ENCODE results near the gene SRRM3. TPM values are rescaled to one million over a fixed set of nuclear protein-coding genes. Genes with fewer than 3 reads are reported as not detected.
A peak's percentile ranks its signal among the peaks of the same experiment; 100 is the strongest.

Gene SRRM3
- polyA plus RNA-seq, 1 of the 3 experiments (the other 2 are of a cell fraction) = 2.7 TPM

- Histone ChIP-seq H3K9me2 (no peaks in the 10 kb centered on the region), H3K9ac (no peak overlapping the region), H3K27ac (ENCODE audit: low read depth in 2 of 2, low read length in 1 of 2) (no peak overlapping the region), H2AFZ (ENCODE audit: low read depth) (no peak overlapping the region), H3K9me3 (no peaks in the 10 kb centered on the region), H3K79me2 (ENCODE audit: insufficient read depth) (no peaks in the 10 kb centered on the region), H3F3A (replicated peaks; ENCODE audit: insufficient read depth) (peaks cover 5% of the 10 kb centered on the region), H3K4me3 (ENCODE audit: low read depth in 2 of 2, low read length in 1 of 2) (no peak overlapping the region; a peak in 1 of 4 replicates), H3K27me3 (ENCODE audit: insufficient read depth) (no peaks in the 10 kb centered on the region), H3K4me1 (ENCODE audit: control insufficient read depth in 1 of 2, insufficient read depth in 2 of 2, low read depth in 1 of 2, low read length in 1 of 2) (peaks cover 0 to 4% of the 10 kb centered on the region in 2 experiments; a peak in 1 of 4 replicates), H3K36me3 (replicated peaks in 1 of 2; ENCODE audit: control insufficient read depth in 1 of 2, insufficient read depth in 2 of 2, low read length in 1 of 2) (no peaks in the 10 kb centered on the region), H4K20me1 (ENCODE audit: insufficient read depth) (no peaks in the 10 kb centered on the region), H3K4me2 (no peak overlapping the region)
- WGBS (ENCODE audit: low lambda C conversion rate) = 69% methylated on average over 7 of the region's 7 CpGs
- POLR2A ChIA-PET = interaction anchor here (0.9 to 2.0 kb wide), 8 partner anchors 11 to 215 kb away, joined by 3 to 17 read pairs (median 5); partner anchors contain the start of genes MDH2 and STYXL1
- DNase-seq = peak; percentile 88
- TF ChIP-seq CTCF (IDR thresholded peaks at IDR 0.05) = peak; percentile 95
- no peak for TF ChIP-seq TAF1 (IDR thresholded peaks at IDR 0.05; ENCODE audit: borderline replicate concordance, low read depth, low read length)
- TF ChIP-seq SMC3 (IDR thresholded peaks at IDR 0.05; ENCODE audit: low read depth, low read length) = peak; percentile 98
- TF ChIP-seq NRF1 (IDR thresholded peaks at IDR 0.05; ENCODE audit: low read depth, low read length) = peak; percentile 7; the same call in 1 of the 2 replicates
- no peak for TF ChIP-seq MAX (IDR thresholded peaks at IDR 0.05; ENCODE audit: low read depth)
- TF ChIP-seq RAD21 (IDR thresholded peaks at IDR 0.05; ENCODE audit: low read length) = peak; percentile 99
- peak; percentile 76; the same call in 1 of the 2 replicates for TF ChIP-seq REST (IDR thresholded peaks at IDR 0.05; ENCODE audit: low read depth, low read length)
- CTCF ChIA-PET = interaction anchor here (0.5 to 9.1 kb wide), 48 partner anchors 9 to 1277 kb away, joined by 3 to 289 read pairs (median 6); partner anchors contain the start of genes HSPB1, MDH2, SRRM3 and STYXL1
These were observed 61.1 kb downstream of the SRRM3 start for GRCh38 chr7:76262683-76263402.

GRCh38 chr7:76265299-76265698 is 63.6 kb downstream of the SRRM3 start:
- no peak overlapping the region for H3K9ac ChIP-seq
- WGBS (ENCODE audit: low lambda C conversion rate) = 82% methylated on average over 7 of the region's 7 CpGs
- H3K27ac ChIP-seq (ENCODE audit: low read depth in 2 of 2, low read length in 1 of 2) = no peak overlapping the region
- no peaks in the 10 kb centered on the region; a peak in 1 of 4 replicates for H3K4me1 ChIP-seq (ENCODE audit: control insufficient read depth in 1 of 2, insufficient read depth in 2 of 2, low read depth in 1 of 2, low read length in 1 of 2)
- no peak overlapping the region for H2AFZ ChIP-seq (ENCODE audit: low read depth)
- TF ChIP-seq FOSL2 (IDR thresholded peaks at IDR 0.05; ENCODE audit: borderline replicate concordance, low read depth) (no peak), POLR2AphosphoS5 (IDR thresholded peaks at IDR 0.05; ENCODE audit: low read depth, low read length) (no peak), MXI1 (IDR thresholded peaks at IDR 0.05; ENCODE audit: low read depth, low read length) (no peak), FOXM1 (IDR thresholded peaks at IDR 0.05; ENCODE audit: low read depth) (no peak), ELF1 (IDR thresholded peaks at IDR 0.05) (no peak), MAX (IDR thresholded peaks at IDR 0.05; ENCODE audit: low read depth) (no peak), RFX5 (IDR thresholded peaks at IDR 0.05; ENCODE audit: low read length) (no peak), RCOR1 (IDR thresholded peaks at IDR 0.05; ENCODE audit: low read length) (no peak), SIN3A (IDR thresholded peaks at IDR 0.05; ENCODE audit: borderline replicate concordance, low read depth, low read length) (no peak), CHD2 (IDR thresholded peaks at IDR 0.05; ENCODE audit: low read length, partially characterized antibody) (no peak), NRF1 (IDR thresholded peaks at IDR 0.05; ENCODE audit: low read depth, low read length) (no peak), TAF1 (IDR thresholded peaks at IDR 0.05; ENCODE audit: borderline replicate concordance, low read depth, low read length) (no peak), RXRA (IDR thresholded peaks at IDR 0.05; ENCODE audit: borderline replicate concordance, low read depth) (no peak), GATA2 (CRISPR knock-in tag; IDR thresholded peaks at IDR 0.05) (no peak), TCF12 (IDR thresholded peaks at IDR 0.05) (no peak)
- H4K20me1 ChIP-seq (ENCODE audit: insufficient read depth) = no peaks in the 10 kb centered on the region
- ChIA-PET POLR2A (interaction anchor here (0.6 to 0.8 kb wide), 2 partner anchors 69 to 87 kb away, joined by 3 to 5 read pairs; no protein-coding TSS in a partner anchor), CTCF (interaction anchor here (1.4 to 9.1 kb wide), 6 partner anchors 10 to 89 kb away, joined by 4 to 289 read pairs (median 98); partner anchors contain the start of gene SRRM3)
- no peak overlapping the region for H3K4me2 ChIP-seq
- H3K9me2 ChIP-seq = no peaks in the 10 kb centered on the region
- no peak for DNase-seq
- H3F3A ChIP-seq (replicated peaks; ENCODE audit: insufficient read depth) = peaks cover 5% of the 10 kb centered on the region
- H3K4me3 ChIP-seq (ENCODE audit: low read depth in 2 of 2, low read length in 1 of 2) = no peak overlapping the region
- no peaks in the 10 kb centered on the region for H3K27me3 ChIP-seq (ENCODE audit: insufficient read depth)
- no peaks in the 10 kb centered on the region for H3K36me3 ChIP-seq (replicated peaks in 1 of 2; ENCODE audit: control insufficient read depth in 1 of 2, insufficient read depth in 2 of 2, low read length in 1 of 2)
- H3K9me3 ChIP-seq = no peaks in the 10 kb centered on the region
- no peaks in the 10 kb centered on the region for H3K79me2 ChIP-seq (ENCODE audit: insufficient read depth)
